Measurements from ENCODE around the gene WEE2.
"Not testable (repeated sequence)": the region's sequence is repeated elsewhere in the genome, so short reads cannot be mapped to it uniquely, and the experiment has no call there.

Gene WEE2

GRCh38 chr7:141714571-141714970 lies 6.4 kb downstream of the WEE2 start:
- DNase-seq (ENCODE audit: low read depth) = no peak

- DNase-seq (ENCODE audit: low read depth) = no peak
These were observed 6.9 kb downstream of the WEE2 start for GRCh38 chr7:141715018-141715417.

- DNase-seq (ENCODE audit: low read depth) = no peak
These were observed 7.9 kb downstream of the WEE2 start for GRCh38 chr7:141715794-141716689.

GRCh38 chr7:141717450-141717849 lies 9.3 kb downstream of the WEE2 start:
- DNase-seq (ENCODE audit: low read depth) = no peak

- no peak for DNase-seq (ENCODE audit: low read depth)
These were observed 14.4 kb downstream of the WEE2 start for GRCh38 chr7:141722529-141722928.

- DNase-seq (ENCODE audit: low read depth) = no peak
These were observed 20.9 kb downstream of the WEE2 start for GRCh38 chr7:141729020-141729419.

- DNase-seq (ENCODE audit: low read depth) = no peak
These were observed 23.5 kb downstream of the WEE2 start for GRCh38 chr7:141731476-141732149.

- no peak for DNase-seq (ENCODE audit: low read depth)
These were observed 29.1 kb downstream of the WEE2 start for GRCh38 chr7:141737118-141737835.

- DNase-seq (ENCODE audit: low read depth) = peak; percentile 87
These were observed 29.9 kb downstream of the WEE2 start, which contains the start of gene SSBP1 for GRCh38 chr7:141737836-141738591. Gene SSBP1, plus strand, starts transcription at chr7:141738358. Its CDS starts 809 bp downstream, at chr7:141739167.

GRCh38 chr7:141738592-141739013 lies 30.4 kb downstream of the WEE2 start:
- DNase-seq (ENCODE audit: low read depth) = no peak

GRCh38 chr7:141739250-141739649 lies 31.1 kb downstream of the WEE2 start:
- DNase-seq (ENCODE audit: low read depth) = no peak

- no peak for DNase-seq (ENCODE audit: low read depth)
These were observed 34.1 kb downstream of the WEE2 start for GRCh38 chr7:141742229-141742628.

GRCh38 chr7:141744131-141744530 lies 36.0 kb downstream of the WEE2 start:
- DNase-seq (ENCODE audit: low read depth) = no peak

- no peak for DNase-seq (ENCODE audit: low read depth)
These were observed 40.2 kb downstream of the WEE2 start for GRCh38 chr7:141748396-141748795.

- DNase-seq (ENCODE audit: low read depth) = not testable (repeated sequence)
These were observed 43.8 kb downstream of the WEE2 start for GRCh38 chr7:141751904-141752303.

GRCh38 chr7:141752634-141753033 lies 44.5 kb downstream of the WEE2 start:
- no peak for DNase-seq (ENCODE audit: low read depth)

- DNase-seq (ENCODE audit: low read depth) = no peak
These were observed 46.8 kb downstream of the WEE2 start for GRCh38 chr7:141754939-141755338.

GRCh38 chr7:141763797-141764196 lies 55.6 kb downstream of the WEE2 start, which contains the start of gene TAS2R3:
Gene TAS2R3, plus strand, starts transcription at chr7:141764097. Its CDS starts 62 bp downstream, at chr7:141764159.
- DNase-seq (ENCODE audit: low read depth) = no peak

GRCh38 chr7:141770083-141770583 lies 62.0 kb downstream of the WEE2 start:
- DNase-seq (ENCODE audit: low read depth) = not testable (repeated sequence)

- DNase-seq (ENCODE audit: low read depth) = no peak
These were observed 68.2 kb downstream of the WEE2 start, which contains the start of gene TAS2R4 for GRCh38 chr7:141776374-141776773. Gene TAS2R4, plus strand, starts transcription at chr7:141776674. Its CDS starts 1,815 bp downstream, at chr7:141778489.
